ENCODE data around the gene LHPP. TPM values are rescaled to one million over a fixed set of nuclear protein-coding genes. Genes with fewer than 3 reads are reported as not detected.

The LHPP gene
- total RNA-seq, 4 donors from 2014 or later = 20.3 to 116 (median 22.4) TPM

GRCh38 chr10:124520558-124521428, 59.2 kb downstream of the LHPP start:
- no peak overlapping the region for H3K4me3 ChIP-seq
- no peak overlapping the region for H3K27ac ChIP-seq
- no peaks in the 10 kb centered on the region for H3K36me3 ChIP-seq
- intact Hi-C loops (cut with DNase I; ENCODE audit: low total_unique reads) = no loop called here
- no peaks in the 10 kb centered on the region for H3K27me3 ChIP-seq
- H3K9me3 ChIP-seq = no peaks in the 10 kb centered on the region
- 76 to 88% methylated on average over 9 to 20 of the region's 20 CpGs for WGBS, 2 donors (ENCODE audit: low coverage in 1 of 2)
- TF ChIP-seq POLR2A (IDR thresholded peaks at IDR 0.05) (no peak), POLR2AphosphoS5 (IDR thresholded peaks at IDR 0.05) (no peak), EP300 (IDR thresholded peaks at IDR 0.05; ENCODE audit: low read depth) (no peak)
- TF ChIP-seq, protein P1, sequence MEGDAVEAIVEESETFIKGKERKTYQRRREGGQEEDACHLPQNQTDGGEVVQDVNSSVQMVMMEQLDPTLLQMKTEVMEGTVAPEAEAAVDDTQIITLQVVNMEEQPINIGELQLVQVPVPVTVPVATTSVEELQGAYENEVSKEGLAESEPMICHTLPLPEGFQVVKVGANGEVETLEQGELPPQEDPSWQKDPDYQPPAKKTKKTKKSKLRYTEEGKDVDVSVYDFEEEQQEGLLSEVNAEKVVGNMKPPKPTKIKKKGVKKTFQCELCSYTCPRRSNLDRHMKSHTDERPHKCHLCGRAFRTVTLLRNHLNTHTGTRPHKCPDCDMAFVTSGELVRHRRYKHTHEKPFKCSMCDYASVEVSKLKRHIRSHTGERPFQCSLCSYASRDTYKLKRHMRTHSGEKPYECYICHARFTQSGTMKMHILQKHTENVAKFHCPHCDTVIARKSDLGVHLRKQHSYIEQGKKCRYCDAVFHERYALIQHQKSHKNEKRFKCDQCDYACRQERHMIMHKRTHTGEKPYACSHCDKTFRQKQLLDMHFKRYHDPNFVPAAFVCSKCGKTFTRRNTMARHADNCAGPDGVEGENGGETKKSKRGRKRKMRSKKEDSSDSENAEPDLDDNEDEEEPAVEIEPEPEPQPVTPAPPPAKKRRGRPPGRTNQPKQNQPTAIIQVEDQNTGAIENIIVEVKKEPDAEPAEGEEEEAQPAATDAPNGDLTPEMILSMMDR (IDR thresholded peaks at IDR 0.05) = no peak
- H3K4me1 ChIP-seq = peaks cover 14 to 36% (median 26%) of the 10 kb centered on the region in 4 donors
- DNase-seq = no peak
- in situ Hi-C loops (cut with MboI; ENCODE audit: low pct_ligation_motif_present in 1 of 4, low pct_unique_long_range_greater_than_20kb in 1 of 4, low sequenced_read_pairs in 3 of 4) = no loop called here

GRCh38 chr10:124521429-124521871, 59.8 kb downstream of the LHPP start:
- H3K27me3 ChIP-seq = no peaks in the 10 kb centered on the region
- no peak overlapping the region for H3K4me3 ChIP-seq
- intact Hi-C loops (cut with DNase I; ENCODE audit: low total_unique reads) (no loop called here), in situ Hi-C loops (cut with MboI; ENCODE audit: low pct_ligation_motif_present in 1 of 4, low pct_unique_long_range_greater_than_20kb in 1 of 4, low sequenced_read_pairs in 3 of 4) (no loop called here)
- no peak for DNase-seq
- H3K4me1 ChIP-seq = peaks cover 15 to 38% (median 26%) of the 10 kb centered on the region in 4 donors
- 93% methylated on average over 11 of the region's 13 CpGs; no CpG with 5 or more reads in 1 of the 2 donors for WGBS, 2 donors (ENCODE audit: low coverage in 1 of 2)
- TF ChIP-seq POLR2A (IDR thresholded peaks at IDR 0.05) = no peak
- TF ChIP-seq POLR2AphosphoS5 (IDR thresholded peaks at IDR 0.05) = no peak
- TF ChIP-seq EP300 (IDR thresholded peaks at IDR 0.05; ENCODE audit: low read depth) = no peak
- TF ChIP-seq, protein P1 (IDR thresholded peaks at IDR 0.05) = no peak
- no peak overlapping the region for H3K27ac ChIP-seq
- H3K36me3 ChIP-seq = no peaks in the 10 kb centered on the region
- H3K9me3 ChIP-seq = no peaks in the 10 kb centered on the region

- peaks cover 15 to 38% (median 26%) of the 10 kb centered on the region in 4 donors for H3K4me1 ChIP-seq
- 73% methylated on average over 11 of the region's 13 CpGs; no CpG with 5 or more reads in 1 of the 2 donors for WGBS, 2 donors (ENCODE audit: low coverage in 1 of 2)
- no peaks in the 10 kb centered on the region for H3K27me3 ChIP-seq
- in situ Hi-C loops (cut with MboI; ENCODE audit: low pct_ligation_motif_present in 1 of 4, low pct_unique_long_range_greater_than_20kb in 1 of 4, low sequenced_read_pairs in 3 of 4) = no loop called here
- H3K9me3 ChIP-seq = no peaks in the 10 kb centered on the region
- H3K27ac ChIP-seq = peak overlapping the region; percentile 60 to 84 (median 65)
- TF ChIP-seq POLR2AphosphoS5 (IDR thresholded peaks at IDR 0.05) = no peak
- no peak for TF ChIP-seq EP300 (IDR thresholded peaks at IDR 0.05; ENCODE audit: low read depth)
- no peak for TF ChIP-seq POLR2A (IDR thresholded peaks at IDR 0.05)
- TF ChIP-seq, protein P1 (IDR thresholded peaks at IDR 0.05) = no peak
- no peak overlapping the region for H3K4me3 ChIP-seq
- intact Hi-C loops (cut with DNase I; ENCODE audit: low total_unique reads) = no loop called here
- no peak for DNase-seq
- H3K36me3 ChIP-seq = no peaks in the 10 kb centered on the region
Observed at GRCh38 chr10:124522131-124522932, 60.7 kb downstream of the LHPP start.

Measured in transverse colon (tissue), 4 donors.